ENCODE data around the gene ATXN1.

GRCh38 chr6:16431106-16431505, 330.2 kb downstream of the ATXN1 start:
- TF ChIP-seq CTCF (IDR thresholded peaks at IDR 0.05; ENCODE audit: insufficient read depth, low read length, poor library complexity, severe bottlenecking): no peak
- no peak for TF ChIP-seq EZH2phosphoT487 (conservative IDR thresholded peaks at IDR 0.05; ENCODE audit: low read length)
